NCI-H128 (cell line): ENCODE results near the gene FGD6.
"Not testable (repeated sequence)": the region's sequence is repeated elsewhere in the genome, so short reads cannot be mapped to it uniquely, and the experiment has no call there.

Experiments
- DNase-seq: peaks from one replicate; lab custom pipeline; 2025; ENCODE audit not compliant: unreplicated experiment; lab: John Stamatoyannopoulos, UW

The FGD6 gene

GRCh38 chr12:95235621-95236020, 18.4 kb upstream of the FGD6 start:
- DNase-seq: not testable (repeated sequence)

GRCh38 chr12:95234187-95234586, 16.9 kb upstream of the FGD6 start:
- DNase-seq: not testable (repeated sequence)

- DNase-seq: no peak
These were observed 13.9 kb upstream of the FGD6 start for GRCh38 chr12:95231190-95231589.

GRCh38 chr12:95230313-95230712, 13.0 kb upstream of the FGD6 start:
- no peak for DNase-seq

GRCh38 chr12:95229636-95230035, 12.4 kb upstream of the FGD6 start:
- DNase-seq: no peak

- DNase-seq: no peak
These were observed 11.3 kb upstream of the FGD6 start for GRCh38 chr12:95228617-95229016.

- DNase-seq: no peak
These were observed 10.6 kb upstream of the FGD6 start for GRCh38 chr12:95227818-95228356.

GRCh38 chr12:95225645-95226212, 8.5 kb upstream of the FGD6 start:
- no peak for DNase-seq

- DNase-seq: no peak
These were observed 7.2 kb upstream of the FGD6 start for GRCh38 chr12:95224202-95225170.

GRCh38 chr12:95220726-95221125, 3.5 kb upstream of the FGD6 start:
- DNase-seq: no peak

GRCh38 chr12:95220190-95220589, 2.9 kb upstream of the FGD6 start:
- no peak for DNase-seq

- DNase-seq: peak; percentile 51
These were observed 1.2 kb upstream of the FGD6 start for GRCh38 chr12:95218150-95219133.

GRCh38 chr12:95216711-95217376, 423 bp downstream of the FGD6 start:
- DNase-seq: peak; percentile 40

- no peak for DNase-seq
These were observed 1.3 kb downstream of the FGD6 start for GRCh38 chr12:95215949-95216348.

GRCh38 chr12:95214466-95214865, 2.8 kb downstream of the FGD6 start:
- no peak for DNase-seq

GRCh38 chr12:95213928-95214327, 3.3 kb downstream of the FGD6 start:
- no peak for DNase-seq

GRCh38 chr12:95213119-95213518, 4.1 kb downstream of the FGD6 start:
- no peak for DNase-seq

- no peak for DNase-seq
These were observed 4.7 kb downstream of the FGD6 start for GRCh38 chr12:95212586-95212985.

GRCh38 chr12:95208678-95209077, 8.6 kb downstream of the FGD6 start:
- DNase-seq: no peak

- DNase-seq: no peak
These were observed 9.9 kb downstream of the FGD6 start for GRCh38 chr12:95207407-95207806.
